GM12874 (cell line): ENCODE results near the gene CRLF1.

ENCODE experiments used
- CTCF ChIP-seq: IDR thresholded peaks from 2 replicates; pipeline ENCODE4 v1.5.1; 2011; ENCODE audit warnings: low read depth, mild to moderate bottlenecking, control low read depth, low read length, moderate library complexity; ENCODE audit not compliant: insufficient read depth

Gene CRLF1

GRCh38 chr19:18650021-18650390 is 43.4 kb upstream of the CRLF1 start:
- TF ChIP-seq CTCF = no peak

- TF ChIP-seq CTCF = no peak
These were observed 42.9 kb upstream of the CRLF1 start for GRCh38 chr19:18649371-18650020.

GRCh38 chr19:18648973-18649315 is 42.3 kb upstream of the CRLF1 start:
- no peak for TF ChIP-seq CTCF

GRCh38 chr19:18647807-18648206 is 41.2 kb upstream of the CRLF1 start:
- TF ChIP-seq CTCF = no peak

- TF ChIP-seq CTCF = no peak
These were observed 40.8 kb upstream of the CRLF1 start for GRCh38 chr19:18647371-18647767.

GRCh38 chr19:18646535-18647370 is 40.2 kb upstream of the CRLF1 start:
- no peak for TF ChIP-seq CTCF

- TF ChIP-seq CTCF = no peak
These were observed 38.5 kb upstream of the CRLF1 start for GRCh38 chr19:18645035-18645511.
